Measurements from ENCODE around the gene DROSHA. TPM values are rescaled to one million over a fixed set of nuclear protein-coding genes. Genes with fewer than 3 reads are reported as not detected.

The DROSHA gene
- total RNA-seq, 3 donors from 2014 or later: 46.6 to 72.4 (median 53.3) TPM

DNA sequence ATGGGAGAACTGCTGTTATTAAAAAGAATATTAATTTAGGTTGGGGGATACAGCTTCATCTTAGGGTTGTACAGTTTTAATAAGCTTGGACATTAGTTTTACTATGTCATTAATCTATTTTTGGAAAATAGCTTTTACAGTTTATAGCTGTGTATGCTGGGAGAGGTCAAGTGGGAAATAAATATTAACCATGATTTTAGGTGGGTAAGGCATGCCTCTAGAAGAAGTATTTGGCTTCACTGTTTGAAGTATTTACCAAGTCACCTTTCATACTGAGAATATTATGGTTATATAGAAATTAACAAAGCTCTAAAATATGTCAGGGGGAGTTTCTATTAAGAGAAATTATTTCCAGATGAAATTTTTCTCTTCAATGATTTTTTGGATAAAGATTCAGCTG, 5.5 kb upstream of the DROSHA start:
- H3K9me3 ChIP-seq: no peaks in the 10 kb centered on the region
- intact Hi-C loops (cut with DNase I, micrococcal nuclease): no loop called here
- no peak for ATAC-seq
- peaks cover 11% of the 10 kb centered on the region for H3K4me1 ChIP-seq (ENCODE audit: low read depth)
- H3K36me3 ChIP-seq (ENCODE audit: low read depth): no peaks in the 10 kb centered on the region
- TF ChIP-seq, protein P1, sequence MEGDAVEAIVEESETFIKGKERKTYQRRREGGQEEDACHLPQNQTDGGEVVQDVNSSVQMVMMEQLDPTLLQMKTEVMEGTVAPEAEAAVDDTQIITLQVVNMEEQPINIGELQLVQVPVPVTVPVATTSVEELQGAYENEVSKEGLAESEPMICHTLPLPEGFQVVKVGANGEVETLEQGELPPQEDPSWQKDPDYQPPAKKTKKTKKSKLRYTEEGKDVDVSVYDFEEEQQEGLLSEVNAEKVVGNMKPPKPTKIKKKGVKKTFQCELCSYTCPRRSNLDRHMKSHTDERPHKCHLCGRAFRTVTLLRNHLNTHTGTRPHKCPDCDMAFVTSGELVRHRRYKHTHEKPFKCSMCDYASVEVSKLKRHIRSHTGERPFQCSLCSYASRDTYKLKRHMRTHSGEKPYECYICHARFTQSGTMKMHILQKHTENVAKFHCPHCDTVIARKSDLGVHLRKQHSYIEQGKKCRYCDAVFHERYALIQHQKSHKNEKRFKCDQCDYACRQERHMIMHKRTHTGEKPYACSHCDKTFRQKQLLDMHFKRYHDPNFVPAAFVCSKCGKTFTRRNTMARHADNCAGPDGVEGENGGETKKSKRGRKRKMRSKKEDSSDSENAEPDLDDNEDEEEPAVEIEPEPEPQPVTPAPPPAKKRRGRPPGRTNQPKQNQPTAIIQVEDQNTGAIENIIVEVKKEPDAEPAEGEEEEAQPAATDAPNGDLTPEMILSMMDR (IDR thresholded peaks at IDR 0.05): no peak
- DNase-seq: no peak
- H3K4me3 ChIP-seq: no peak overlapping the region

- intact Hi-C loops (cut with DNase I, micrococcal nuclease): no loop called here
- H3K9me3 ChIP-seq: no peaks in the 10 kb centered on the region
- H3K4me3 ChIP-seq: no peak overlapping the region
- TF ChIP-seq, protein P1 (IDR thresholded peaks at IDR 0.05): no peak
- peaks cover 11% of the 10 kb centered on the region for H3K4me1 ChIP-seq (ENCODE audit: low read depth)
- H3K36me3 ChIP-seq (ENCODE audit: low read depth): no peaks in the 10 kb centered on the region
- DNase-seq (no peak), ATAC-seq (no peak)
Observed at GRCh38 chr5:31536873-31537272, 5.0 kb upstream of the DROSHA start.

GRCh38 chr5:31534527-31535046, 2.7 kb upstream of the DROSHA start:
- intact Hi-C loops (cut with DNase I, micrococcal nuclease): no loop called here
- no peak for ATAC-seq
- Histone ChIP-seq H3K4me1 (ENCODE audit: low read depth) (peaks cover 18% of the 10 kb centered on the region), H3K4me3 (no peak overlapping the region), H3K9me3 (no peaks in the 10 kb centered on the region), H3K36me3 (ENCODE audit: low read depth) (no peaks in the 10 kb centered on the region)
- TF ChIP-seq, protein P1 (IDR thresholded peaks at IDR 0.05): no peak
- no peak for DNase-seq

DNA sequence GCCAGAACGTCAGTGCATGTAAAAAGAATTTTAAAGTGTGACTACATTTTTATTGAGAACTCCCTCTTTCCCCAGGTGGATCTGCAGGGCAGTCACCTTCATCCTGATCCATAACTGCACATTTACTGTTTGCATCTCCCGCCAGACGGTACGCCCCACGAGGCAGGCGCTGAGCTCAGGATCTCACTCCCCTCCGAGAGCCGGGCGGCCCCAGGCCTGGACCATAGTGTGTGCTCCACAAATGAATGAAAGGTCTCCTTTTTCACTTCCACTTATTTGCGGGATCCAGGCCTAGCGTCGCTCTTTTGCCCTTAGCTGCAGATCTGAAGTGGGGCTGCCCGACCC, 378 bp downstream of the DROSHA start:
- H3K4me1 ChIP-seq (ENCODE audit: low read depth): peaks cover 18% of the 10 kb centered on the region
- ATAC-seq (peak; percentile 59), DNase-seq (peak in 2 of 3 donors; percentile 35 to 59)
- TF ChIP-seq, protein P1 (IDR thresholded peaks at IDR 0.05): no peak
- H3K4me3 ChIP-seq: peak overlapping the region; percentile 62
- H3K9me3 ChIP-seq: no peaks in the 10 kb centered on the region
- no peaks in the 10 kb centered on the region for H3K36me3 ChIP-seq (ENCODE audit: low read depth)
- intact Hi-C loops (cut with DNase I, micrococcal nuclease): no loop called here

DNA sequence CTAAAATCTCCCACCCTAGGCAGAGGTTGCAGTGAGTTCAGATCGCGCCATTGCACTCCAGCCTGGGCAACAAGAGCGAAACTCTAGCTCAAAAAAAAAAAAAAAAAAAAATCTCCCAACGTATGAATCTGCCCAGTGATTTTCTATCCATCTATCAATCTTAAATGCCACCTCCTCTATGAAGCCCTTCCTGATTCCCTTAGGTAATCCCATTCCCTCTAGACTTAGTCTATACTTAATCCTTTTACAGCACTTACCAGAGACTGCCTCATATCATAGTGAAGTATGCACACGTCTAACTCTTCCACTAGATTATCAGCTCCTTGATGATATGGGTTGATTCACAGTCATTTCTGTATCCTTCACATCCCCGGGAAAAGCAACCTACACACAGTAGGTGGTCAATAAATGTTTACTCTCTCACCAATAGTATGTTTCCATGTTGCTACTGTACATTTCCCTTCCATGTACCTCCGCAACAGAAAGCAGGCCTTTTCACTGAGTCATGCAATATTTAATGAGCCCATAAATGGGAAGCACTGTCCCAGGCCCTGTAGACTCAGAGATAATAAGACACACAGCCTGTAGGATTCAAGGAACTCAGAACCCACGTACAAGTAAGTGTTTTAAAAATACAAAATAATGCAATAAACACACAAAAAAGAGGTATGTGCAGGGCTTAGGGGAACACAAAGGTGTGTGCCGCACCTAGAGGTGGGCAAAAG, 1.2 kb downstream of the DROSHA start:
- ATAC-seq (no peak), DNase-seq (no peak)
- Histone ChIP-seq H3K4me1 (ENCODE audit: low read depth) (peaks cover 18% of the 10 kb centered on the region), H3K4me3 (no peak overlapping the region), H3K9me3 (no peaks in the 10 kb centered on the region), H3K36me3 (ENCODE audit: low read depth) (no peaks in the 10 kb centered on the region)
- intact Hi-C loops (cut with DNase I, micrococcal nuclease): no loop called here
- TF ChIP-seq, protein P1 (IDR thresholded peaks at IDR 0.05): no peak

All from mucosa of descending colon (tissue), 3 donors.